ENCODE data around the gene ANKRD36.
"Not testable (repeated sequence)": the region's sequence is repeated elsewhere in the genome, so short reads cannot be mapped to it uniquely, and the experiment has no call there.

The ANKRD36 gene

DNA sequence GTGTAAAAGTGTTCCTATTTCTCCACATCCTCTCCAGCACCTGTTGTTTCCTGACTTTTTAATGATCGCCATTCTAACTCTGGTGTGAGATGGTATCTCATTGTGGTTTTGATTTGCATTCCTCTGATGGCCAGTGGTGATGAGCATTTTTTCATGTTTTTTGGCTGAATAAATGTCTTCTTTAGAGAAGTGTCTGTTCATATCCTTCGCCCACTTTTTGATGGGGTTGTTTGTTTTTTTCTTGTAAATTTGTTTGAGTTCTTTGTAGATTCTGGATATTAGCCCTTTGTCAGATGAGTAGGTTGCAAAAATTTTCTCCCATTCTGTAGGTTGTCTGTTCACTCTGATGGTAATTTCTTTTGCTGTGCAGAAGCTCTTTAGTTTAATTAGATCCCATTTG, 16.1 kb downstream of the ANKRD36 start:
- not testable (repeated sequence) for DNase-seq

DNA sequence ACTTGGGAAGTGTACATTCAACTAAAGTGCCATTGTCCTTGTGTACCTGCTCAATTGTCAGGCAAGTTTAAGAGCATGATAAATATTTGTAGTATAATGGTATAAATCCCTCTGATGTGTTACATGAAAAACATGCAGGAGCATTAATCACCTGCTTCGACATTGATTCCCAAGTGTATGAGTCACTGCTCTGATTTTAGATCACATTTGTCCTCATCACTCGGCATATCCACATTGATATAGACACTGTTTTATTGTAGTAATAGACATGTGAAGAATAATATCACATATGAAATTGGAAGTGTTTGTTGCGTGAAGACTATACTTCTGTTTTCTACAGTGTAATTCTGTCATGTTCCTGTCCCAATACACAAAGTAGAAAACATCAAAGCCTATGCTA, 31.1 kb downstream of the ANKRD36 start:
- DNase-seq, result not testable (repeated sequence)

DNA sequence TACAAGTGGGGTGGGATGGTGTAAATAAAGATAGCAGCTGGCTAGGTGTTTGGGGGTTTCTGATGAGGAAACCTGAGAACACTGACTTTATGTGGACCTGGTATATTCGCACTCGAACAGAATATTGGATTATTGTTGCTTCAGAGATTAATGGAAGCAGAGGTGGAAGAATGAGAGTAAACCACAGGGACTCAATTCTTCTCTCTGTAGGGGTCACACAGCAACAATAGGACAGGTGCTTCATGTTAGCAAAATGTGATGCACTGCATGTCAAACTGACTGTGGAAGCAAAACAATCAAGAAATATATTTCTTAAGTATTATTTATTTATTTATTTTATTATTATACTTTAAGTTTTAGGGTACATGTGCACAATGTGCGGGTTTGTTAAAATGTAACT, 53.6 kb downstream of the ANKRD36 start:
- not testable (repeated sequence) for DNase-seq

DNA sequence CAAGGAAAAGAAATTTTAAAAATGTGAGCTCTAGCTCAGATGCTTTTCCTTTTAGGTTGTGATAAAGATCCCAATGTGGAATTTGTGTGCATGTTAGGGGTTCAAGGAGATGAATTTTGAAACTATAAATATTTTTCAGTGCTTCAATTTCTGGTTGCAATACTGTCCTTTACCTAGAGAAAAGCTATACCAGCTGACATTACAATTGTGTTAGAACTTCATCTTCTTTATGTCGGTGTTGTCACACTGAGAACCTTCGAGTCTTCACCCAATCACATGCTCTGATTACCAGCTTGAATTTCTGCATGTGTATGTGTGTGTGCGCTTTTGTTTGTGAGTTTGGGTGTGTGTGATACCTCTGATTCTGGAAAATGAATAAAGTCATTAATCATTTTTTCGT, 55.0 kb downstream of the ANKRD36 start:
- not testable (repeated sequence) for DNase-seq

DNA sequence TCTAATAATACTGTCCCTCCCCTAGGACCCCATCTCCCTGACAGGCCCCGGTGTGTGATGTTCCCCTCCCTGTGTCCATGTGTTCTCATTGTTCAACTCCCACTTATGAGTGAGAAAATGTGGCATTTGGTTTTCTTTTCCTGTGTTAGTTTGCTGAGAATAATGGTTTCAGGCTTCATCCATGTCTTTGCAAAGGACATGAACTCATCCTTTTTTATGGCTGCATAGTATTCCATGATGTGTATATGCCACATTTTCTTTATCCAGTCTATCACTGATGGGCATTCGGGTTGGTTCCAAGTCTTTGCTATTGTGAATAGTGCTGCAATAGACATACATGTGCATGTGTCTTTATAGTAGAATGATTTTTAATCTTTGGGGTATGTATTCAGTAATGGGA, 55.6 kb downstream of the ANKRD36 start:
- DNase-seq, result not testable (repeated sequence)

DNA sequence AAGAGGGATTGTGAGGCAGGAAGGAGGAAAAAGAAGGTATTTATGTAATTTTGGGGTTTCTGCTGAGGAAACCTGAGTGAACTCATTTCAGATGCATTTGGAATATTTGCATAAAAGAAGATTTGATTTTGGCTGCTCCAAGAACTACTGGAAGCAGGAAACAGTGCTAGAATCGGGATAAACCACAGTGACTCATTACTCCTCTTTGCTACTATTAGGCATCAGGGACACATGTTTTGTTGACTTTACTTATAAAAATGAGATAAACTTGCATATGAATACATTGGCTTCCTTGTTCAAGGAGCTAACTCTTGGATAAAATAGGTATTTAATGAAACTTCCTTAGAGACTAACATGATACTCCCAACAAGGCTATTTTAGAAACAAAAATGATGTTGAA, 67.4 kb downstream of the ANKRD36 start:
- DNase-seq, result not testable (repeated sequence)

DNA sequence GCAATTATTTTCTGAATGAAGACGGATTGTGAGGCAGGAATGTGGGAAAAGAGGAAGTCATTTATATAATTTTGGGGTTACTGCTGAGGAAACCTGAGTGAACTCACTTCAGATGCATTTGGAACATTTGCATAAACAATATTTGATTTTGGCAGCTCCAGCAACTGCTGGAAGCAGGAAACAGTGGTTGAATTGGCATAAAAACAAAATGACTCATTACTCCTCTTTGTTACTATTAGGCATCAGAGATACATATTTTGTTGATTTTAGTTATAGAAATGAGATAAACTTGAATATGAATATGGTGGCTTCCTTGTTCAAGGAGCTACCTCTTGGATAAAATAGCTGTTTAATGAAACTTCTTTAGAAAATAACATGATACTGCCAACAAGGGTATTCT, 82.4 kb downstream of the ANKRD36 start:
- DNase-seq, result not testable (repeated sequence)

DNA sequence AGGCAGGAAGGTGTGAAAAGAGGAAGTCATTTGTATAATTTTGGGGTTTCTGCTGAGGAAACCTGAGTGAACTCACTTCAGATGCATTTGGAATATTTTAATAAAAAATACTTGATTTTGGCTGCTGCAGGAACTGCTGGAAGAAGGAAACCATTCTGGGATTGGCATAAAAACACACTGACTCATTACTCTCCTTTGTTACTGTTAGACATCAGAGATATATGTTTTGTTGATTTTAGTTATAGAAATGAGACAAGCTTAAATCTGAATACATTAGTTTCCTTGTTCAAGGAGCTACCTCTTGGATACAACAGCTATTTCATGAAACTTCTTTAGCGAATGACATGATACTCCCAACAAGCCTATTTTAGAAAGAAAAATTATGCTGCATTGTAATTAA, 84.3 kb downstream of the ANKRD36 start:
- not testable (repeated sequence) for DNase-seq

DNA sequence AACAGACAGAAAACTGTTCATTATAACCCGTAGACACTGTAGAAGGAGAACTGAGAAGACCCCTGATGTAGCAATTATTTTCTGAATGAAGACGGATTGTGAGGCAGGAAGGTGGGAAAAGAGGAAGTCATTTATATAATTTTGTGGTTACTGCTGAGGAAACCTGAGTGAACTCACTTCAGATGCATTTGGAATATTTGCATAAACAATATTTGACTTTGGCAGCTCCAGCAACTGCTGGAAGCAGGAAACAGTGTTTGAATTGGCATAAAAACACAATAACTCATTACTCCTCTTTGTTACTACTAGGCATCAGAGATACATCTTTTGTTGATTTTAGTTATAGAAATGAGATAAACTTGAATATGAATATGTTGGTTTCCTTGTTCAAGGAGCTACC, 87.9 kb downstream of the ANKRD36 start:
- not testable (repeated sequence) for DNase-seq

DNA sequence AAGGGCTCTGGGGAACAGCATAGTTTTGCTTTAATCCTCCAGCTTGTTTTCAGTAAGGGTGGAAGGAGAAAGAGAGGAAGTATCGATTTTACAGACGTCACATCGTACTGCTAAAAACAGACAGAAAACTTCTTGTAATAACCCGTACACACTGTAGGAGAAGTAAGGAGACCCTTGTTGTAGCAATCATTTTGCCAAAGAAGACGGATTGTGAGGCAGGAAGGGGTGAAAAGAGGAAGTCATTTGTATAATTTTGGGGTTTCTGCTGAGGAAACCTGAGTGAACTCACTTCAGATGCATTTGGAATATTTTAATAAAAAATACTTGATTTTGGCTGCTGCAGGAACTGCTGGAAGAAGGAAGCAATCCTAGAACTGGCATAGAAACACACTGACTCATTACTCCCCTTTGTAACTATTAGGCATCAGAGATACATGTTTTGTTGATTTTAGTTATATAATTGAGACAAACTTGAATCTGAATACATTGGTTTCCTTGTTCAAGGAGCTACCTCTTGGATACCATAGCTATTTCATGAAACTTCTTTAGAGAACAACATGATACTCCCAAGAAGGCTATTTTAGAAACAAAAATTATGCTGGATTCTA, 89.8 kb downstream of the ANKRD36 start:
- not testable (repeated sequence) for DNase-seq

DNA sequence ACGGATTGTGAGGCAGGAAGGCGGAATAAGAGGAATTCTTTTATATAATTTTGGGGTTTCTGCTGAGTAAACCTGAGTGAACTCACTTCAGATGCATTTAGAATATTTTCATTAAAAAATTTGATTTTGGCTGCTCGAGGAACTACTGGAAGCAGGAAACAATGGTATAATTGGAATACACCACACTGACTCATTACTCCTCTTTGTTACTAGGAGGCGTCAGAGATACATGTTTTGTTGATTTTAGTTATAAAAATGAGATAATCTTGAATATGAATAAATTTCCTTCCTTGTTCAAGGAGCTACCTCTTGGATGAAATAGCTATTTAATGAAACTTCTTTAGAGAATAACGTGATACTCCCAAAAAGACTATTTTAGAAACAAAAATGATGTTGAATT, 97.4 kb downstream of the ANKRD36 start:
- DNase-seq, result no peak

DNA sequence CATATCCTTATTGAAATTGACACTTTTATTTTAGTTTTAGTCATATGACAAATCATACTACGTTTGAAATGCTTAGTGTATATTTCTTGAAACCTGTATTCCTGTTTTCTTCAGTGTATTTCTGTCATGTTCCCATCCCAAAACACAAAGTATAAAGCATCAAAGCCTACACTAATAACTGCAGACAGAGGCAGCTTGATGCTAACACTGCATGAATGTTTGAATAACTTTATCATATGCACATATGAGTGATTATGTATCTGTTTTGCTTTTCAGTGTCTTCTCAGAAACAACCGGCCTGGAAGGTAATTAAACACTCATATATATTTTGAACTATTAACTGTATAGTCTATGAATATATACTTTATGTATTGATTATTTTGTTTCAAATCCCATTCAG, 102.1 kb downstream of the ANKRD36 start:
- DNase-seq, result not testable (repeated sequence)

DNA sequence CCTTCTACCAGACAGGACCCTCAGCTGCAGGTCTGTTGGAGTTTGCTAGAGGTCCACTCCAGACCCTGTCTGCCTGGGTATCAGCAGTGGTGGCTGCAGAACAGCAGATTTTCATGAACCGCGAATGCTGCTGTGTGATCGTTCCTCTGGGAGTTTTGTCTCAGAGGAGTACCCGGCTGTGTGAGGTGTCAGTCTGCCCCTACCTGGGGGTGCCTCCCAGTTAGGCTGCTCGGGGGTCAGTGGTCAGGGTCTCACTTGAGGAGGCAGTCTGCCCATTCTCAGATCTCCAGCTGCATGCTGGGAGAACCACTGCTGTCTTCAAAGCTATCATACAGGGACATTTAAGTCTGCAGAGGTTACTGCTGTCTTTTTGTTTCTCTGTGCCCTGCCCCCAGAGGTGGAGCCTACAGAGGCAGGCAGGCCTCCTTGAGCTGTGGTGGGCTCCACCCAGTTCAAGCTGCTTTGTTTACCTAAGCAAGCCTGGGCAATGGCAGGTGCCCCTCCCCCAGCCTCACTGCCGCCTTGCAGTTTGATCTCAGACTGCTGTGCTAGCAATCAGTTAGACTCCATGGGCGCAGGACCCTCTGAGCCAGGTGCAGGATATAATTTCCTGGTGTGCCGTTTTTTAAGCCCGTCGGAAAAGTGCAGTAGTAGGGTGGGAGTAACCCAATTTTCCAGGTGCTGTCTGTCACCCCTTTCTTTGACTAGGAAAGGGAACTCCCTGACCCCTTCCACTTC, 118.1 kb downstream of the ANKRD36 start:
- DNase-seq, result not testable (repeated sequence)

DNA sequence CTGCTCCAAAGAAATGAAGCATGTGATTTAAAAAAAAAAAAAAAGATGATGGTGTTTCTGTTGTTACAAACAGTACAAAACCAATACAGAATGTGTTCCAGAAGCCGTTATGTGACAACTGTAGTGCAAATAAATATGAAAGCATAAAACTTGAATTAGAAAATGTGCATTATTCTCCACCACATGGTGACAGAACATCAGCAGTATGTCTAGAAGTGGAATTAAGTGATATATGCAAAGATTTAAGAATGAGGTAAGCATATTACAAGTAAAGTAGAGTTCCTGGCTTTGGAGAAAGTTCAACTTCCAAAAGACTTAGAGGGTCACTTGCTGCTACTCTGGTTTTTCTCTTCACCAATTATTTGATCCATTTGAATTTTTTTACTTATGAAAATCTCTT, 120.0 kb downstream of the ANKRD36 start:
- DNase-seq, result not testable (repeated sequence)

DNA sequence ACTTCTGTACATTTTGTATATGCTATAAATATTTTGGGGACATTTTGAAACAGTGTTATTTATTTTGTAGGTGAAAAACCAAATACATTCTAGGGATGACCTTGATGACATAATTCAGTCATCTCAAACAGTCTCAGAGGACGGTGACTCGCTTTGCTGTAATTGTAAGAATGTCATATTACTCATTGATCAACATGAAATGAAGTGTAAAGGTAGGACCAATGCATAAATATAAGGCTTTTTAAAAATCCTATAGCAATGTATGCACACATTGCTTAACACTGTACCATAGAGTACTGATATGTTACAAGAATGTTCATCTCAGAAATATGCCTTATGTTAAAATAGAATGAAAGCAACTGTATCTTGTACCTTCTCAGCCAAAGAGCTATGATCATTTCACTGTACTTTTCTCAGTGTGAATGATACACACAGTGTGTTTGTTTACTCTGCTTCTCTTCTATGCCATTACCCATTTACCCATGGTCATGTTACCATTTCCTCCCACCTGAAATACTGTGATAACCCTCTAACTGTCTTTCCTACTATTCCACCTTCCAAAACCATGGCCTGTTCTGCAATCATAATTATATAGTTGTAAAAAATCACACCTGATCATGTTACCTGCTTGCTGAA, 120.8 kb downstream of the ANKRD36 start:
- DNase-seq, result not testable (repeated sequence)

DNA sequence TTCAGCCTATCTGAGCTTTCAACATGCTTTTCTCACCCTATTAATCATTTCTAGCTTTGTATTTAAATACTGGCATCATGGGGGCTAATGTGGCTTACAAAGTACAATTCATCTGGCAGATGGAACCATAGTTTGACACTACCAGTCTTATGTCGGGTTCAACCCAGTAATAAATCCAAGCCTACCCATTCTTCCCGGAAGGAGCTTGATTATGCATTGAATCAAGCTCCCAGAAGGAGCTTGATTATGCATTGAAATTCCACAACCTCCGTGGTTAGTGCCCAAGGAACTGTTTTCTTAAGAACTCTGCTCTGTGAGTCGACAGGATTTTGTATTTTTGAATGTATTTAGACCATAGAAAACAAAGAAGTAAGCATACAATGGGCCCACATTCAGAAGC, 148.2 kb downstream of the ANKRD36 start:
- not testable (repeated sequence) for DNase-seq

DNA sequence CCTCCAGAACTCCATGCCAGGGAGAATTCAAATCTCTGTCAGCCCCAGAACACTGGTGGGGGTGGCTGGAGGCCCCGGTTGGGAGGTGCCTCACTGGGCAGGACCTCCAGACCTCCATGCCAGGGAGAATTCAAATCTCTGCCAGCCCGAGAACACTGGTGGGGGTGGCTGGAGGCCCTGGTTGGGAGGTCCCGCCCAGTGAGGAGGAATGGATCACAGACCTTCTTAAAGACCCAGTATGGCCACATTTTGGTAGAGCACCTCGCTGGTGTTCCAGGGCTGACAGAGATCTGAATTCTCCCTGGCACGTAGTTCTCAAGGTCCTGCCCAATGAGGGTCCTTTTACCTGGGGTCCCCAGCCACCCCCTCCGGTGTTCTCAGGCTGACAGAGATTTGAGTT, 153.5 kb downstream of the ANKRD36 start:
- DNase-seq, result not testable (repeated sequence)

DNA sequence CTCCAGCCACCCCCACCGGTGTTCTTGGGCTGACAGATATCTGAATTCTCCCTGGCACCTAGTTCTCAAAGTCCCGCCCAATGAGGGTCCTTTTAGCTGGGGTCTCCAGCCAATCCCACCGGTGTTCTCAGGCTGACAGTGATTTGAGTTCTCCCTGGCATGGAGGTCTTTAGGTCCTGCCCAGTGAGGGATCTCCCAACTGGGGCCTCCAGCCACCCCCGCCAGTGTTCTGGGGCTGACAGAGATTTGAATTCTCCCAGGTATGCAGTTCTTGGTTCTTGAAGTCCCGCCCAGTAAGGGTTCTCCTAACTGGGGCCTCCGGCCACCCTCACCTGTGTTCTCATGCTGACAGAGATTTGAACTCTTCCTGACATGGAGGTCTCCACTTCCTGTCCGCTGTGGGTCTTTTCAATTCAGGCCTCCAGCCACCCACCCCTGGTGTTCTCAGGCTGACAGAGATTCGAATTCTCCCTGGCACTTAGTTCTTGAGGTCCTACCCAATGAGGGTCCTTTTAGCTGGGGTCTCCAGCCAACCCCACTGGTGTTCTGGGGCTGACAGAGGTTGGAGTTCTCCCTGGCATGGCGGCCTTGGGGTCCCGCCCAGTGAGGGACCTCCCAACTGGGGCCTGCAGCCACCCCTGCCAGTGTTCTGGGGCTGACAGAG, 154.6 kb downstream of the ANKRD36 start:
- no peak for DNase-seq

DNA sequence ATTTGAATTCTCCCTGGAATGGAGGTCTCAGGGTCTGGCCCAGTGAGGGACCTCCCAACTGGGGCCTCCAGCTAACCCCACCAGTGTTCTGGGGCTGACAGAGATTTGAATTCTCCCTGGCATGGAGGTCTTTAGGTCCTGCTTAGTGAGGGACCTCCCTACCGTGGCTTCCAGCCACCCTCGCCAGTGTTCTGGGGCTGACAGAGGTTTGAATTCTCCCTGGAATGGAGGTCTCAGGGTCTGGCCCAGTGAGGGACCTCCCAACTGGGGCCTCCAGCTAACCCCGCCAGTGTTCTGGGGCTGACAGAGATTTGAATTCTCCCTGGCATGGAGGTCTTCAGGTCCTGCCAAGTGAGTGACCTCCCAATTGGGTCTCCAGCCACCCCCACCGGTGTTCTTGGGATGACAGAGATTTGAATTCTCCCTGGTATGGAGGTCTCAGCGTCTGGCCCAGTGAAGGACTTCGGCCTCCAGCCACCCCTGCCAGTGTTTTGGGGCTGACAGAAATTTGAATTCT, 155.2 kb downstream of the ANKRD36 start:
- not testable (repeated sequence) for DNase-seq

DNA sequence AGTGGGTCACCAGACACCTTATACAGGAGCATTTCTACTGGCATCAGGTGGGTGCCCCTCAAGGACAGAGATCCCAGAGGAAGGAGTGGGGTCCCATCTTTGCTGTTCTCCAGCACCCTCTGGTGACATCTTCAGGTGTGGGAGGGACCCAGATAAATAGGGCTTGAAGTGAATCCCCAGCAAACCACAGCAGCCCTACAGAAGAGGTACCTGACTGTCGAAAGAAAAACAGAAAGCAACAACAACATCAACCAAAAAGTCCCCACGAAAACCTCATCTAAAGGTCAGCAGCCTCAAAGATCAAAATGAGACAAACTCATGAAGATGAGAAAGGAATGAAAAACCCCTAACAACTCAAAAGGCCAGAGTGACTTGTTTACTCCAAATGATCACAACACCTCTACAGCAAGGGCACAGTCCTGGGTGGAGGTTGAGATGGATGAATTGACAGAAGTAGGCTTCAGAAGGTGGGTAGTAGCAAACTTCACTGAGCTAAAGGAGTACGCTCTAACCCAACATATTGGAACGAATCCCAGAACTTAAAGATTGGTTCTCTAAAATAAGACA, 163.4 kb downstream of the ANKRD36 start:
- DNase-seq, result not testable (repeated sequence)

DNA sequence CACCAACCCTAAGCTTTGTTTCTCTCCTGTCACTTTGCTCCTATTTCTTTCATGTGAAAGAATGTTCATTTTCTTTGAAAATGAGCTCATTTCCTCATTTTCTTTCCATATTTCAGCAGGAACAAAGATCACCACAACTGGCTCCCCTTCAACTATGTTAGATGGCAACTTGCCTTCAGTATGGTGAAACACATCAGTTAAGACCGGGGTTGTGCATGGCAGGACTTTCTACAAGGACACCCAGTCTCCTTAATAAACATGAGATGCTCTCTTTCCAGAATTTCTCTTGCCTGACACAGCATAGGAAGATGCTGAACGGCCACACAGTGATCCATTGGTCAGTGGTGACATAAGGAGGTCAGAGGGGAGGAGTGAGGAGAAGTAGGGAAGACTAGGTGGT, 172.2 kb downstream of the ANKRD36 start:
- not testable (repeated sequence) for DNase-seq

DNA sequence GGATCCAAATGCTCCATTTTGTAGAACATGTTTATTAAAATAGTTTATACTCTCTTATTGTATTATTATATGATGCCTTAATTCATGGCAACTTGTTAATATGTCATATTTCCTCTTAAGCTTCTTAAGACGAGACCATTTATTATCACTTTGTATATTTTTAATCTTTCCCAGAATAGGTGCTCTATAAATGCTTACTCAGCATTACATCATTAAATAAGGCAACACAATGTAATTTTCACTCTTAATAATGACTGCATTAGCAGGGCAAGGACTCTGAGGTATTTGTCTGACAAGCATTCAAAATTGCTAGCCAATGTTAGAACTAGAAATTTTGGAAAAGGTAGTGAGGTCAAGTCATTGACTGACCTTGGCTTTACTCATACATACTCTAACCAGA, 180.7 kb downstream of the ANKRD36 start:
- DNase-seq, result not testable (repeated sequence)
